ENCODE measurements around the gene ZNF519. TPM values are rescaled to one million over a fixed set of nuclear protein-coding genes. Genes with fewer than 3 reads are reported as not detected.

ZNF519 gene
- total RNA-seq, 1 experiment from 2014 or later = 24.3 TPM

DNA sequence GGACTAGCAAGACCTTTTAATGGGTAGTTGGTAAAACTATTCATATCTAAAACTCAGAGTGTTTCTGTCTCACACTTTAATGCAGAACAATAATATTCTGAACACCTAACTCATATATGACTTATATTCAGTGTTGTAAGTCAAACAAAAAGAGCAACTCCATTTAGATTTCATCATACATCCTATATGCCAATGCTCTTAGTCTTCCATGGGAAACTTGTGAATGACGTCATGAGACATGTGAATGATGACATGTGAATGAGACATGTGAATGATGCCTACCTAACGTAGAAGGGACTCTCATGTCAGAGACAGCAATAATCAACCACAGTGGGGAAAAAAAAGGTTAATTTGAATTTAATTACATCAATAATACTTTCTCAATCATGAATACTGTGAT lies 28.0 kb downstream of the ZNF519 start:
- no peaks in the 10 kb centered on the region for H3K27me3 ChIP-seq (ENCODE audit: insufficient read depth, low read length)
- H3K9me3 Mint-ChIP-seq = peaks cover 66 to 81% of the 10 kb centered on the region in 2 experiments
- H4K20me1 ChIP-seq (ENCODE audit: control insufficient read depth, insufficient read depth, insufficient read length) = no peaks in the 10 kb centered on the region
- H2AFZ ChIP-seq (ENCODE audit: low read length) = no peak overlapping the region
- peaks cover 78 to 87% (median 86%) of the 10 kb centered on the region in 3 experiments for H3K36me3 Mint-ChIP-seq (ENCODE audit: insufficient read depth in 1 of 3, low read depth in 3 of 3)
- no peaks in the 10 kb centered on the region for H3K23me2 ChIP-seq (ENCODE audit: insufficient read length, low read depth, low read length, poor library complexity, severe bottlenecking)
- H3K18ac ChIP-seq (ENCODE audit: insufficient read length, low read depth, low read length) = no peak overlapping the region
- H3K4me2 ChIP-seq (ENCODE audit: insufficient read depth, insufficient read length, low read length) = no peak overlapping the region
- no peak overlapping the region for H2BK12ac ChIP-seq (ENCODE audit: insufficient read length, low read depth, low read length)
- no peak overlapping the region for H3K14ac ChIP-seq (ENCODE audit: insufficient read depth, low read length)
- H3K27ac ChIP-seq (ENCODE audit: insufficient read length, low read depth, low read length) = no peak overlapping the region
- no peak overlapping the region for H4K5ac ChIP-seq (ENCODE audit: insufficient read length, low read depth, low read length)
- no CpG with 5 or more reads among the region's 2 CpGs for WGBS (ENCODE audit: extremely low coverage, insufficient read length, low lambda C conversion rate)
- no peaks in the 10 kb centered on the region for H3K27me3 Mint-ChIP-seq (ENCODE audit: low read depth)
- TF ChIP-seq, protein P1, sequence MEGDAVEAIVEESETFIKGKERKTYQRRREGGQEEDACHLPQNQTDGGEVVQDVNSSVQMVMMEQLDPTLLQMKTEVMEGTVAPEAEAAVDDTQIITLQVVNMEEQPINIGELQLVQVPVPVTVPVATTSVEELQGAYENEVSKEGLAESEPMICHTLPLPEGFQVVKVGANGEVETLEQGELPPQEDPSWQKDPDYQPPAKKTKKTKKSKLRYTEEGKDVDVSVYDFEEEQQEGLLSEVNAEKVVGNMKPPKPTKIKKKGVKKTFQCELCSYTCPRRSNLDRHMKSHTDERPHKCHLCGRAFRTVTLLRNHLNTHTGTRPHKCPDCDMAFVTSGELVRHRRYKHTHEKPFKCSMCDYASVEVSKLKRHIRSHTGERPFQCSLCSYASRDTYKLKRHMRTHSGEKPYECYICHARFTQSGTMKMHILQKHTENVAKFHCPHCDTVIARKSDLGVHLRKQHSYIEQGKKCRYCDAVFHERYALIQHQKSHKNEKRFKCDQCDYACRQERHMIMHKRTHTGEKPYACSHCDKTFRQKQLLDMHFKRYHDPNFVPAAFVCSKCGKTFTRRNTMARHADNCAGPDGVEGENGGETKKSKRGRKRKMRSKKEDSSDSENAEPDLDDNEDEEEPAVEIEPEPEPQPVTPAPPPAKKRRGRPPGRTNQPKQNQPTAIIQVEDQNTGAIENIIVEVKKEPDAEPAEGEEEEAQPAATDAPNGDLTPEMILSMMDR (conservative IDR thresholded peaks at IDR 0.05) = no peak
- no peak overlapping the region for H3K27ac Mint-ChIP-seq
- H3K9me3 ChIP-seq (ENCODE audit: control insufficient read depth, low read depth, low read length) = peaks cover 41% of the 10 kb centered on the region
- H2BK5ac ChIP-seq (ENCODE audit: insufficient read length, low read length) = no peak overlapping the region
- no peak overlapping the region for H3K4me3 Mint-ChIP-seq
- no peak overlapping the region for H4K8ac ChIP-seq (replicated peaks; ENCODE audit: insufficient read length, low read depth, low read length)
- no peaks in the 10 kb centered on the region for H3K4me1 ChIP-seq (ENCODE audit: insufficient read depth, low read length)
- no peak overlapping the region for H2BK20ac ChIP-seq (ENCODE audit: low read depth, low read length, poor library complexity, severe bottlenecking)
- no peak overlapping the region for H2AK5ac ChIP-seq (ENCODE audit: insufficient read length, low read length)
- no peak overlapping the region for H2BK120ac ChIP-seq (ENCODE audit: low read depth, low read length, poor library complexity, severe bottlenecking)
- H3K23ac ChIP-seq (ENCODE audit: insufficient read length, low read depth, low read length) = no peak overlapping the region
- no peak overlapping the region for H3T11ph ChIP-seq (ENCODE audit: low read length)
- no peaks in the 10 kb centered on the region for H3K4me1 Mint-ChIP-seq
- H3K56ac ChIP-seq (ENCODE audit: insufficient read length, low read depth, low read length) = no peak overlapping the region
- no peak overlapping the region for H4K91ac ChIP-seq (ENCODE audit: insufficient read length, low read depth, low read length)
- no peak overlapping the region for H3K9ac ChIP-seq (ENCODE audit: extremely low read depth, insufficient read length, low read length)
- DNase-seq = no peak
- H2BK15ac ChIP-seq (ENCODE audit: low read depth, low read length) = no peak overlapping the region
- no peaks in the 10 kb centered on the region for H3K79me1 ChIP-seq (ENCODE audit: insufficient read depth, low read depth, low read length, poor library complexity, severe bottlenecking)
- H3K79me2 ChIP-seq (ENCODE audit: insufficient read depth, low read length) = peaks cover 3% of the 10 kb centered on the region; the same call in 1 of the 2 replicates
- H3K4ac ChIP-seq (ENCODE audit: low read depth, low read length) = no peak overlapping the region
